Tibial nerve (tissue), 4 donors: ENCODE measurements around the gene PGPEP1.

Experiments
- EP300 ChIP-seq, 2 donors: sonication (generic); formaldehyde crosslinking; IDR thresholded peaks; one replicate each; pipeline ENCODE4 v1.6.1; 2017; ENCODE audit warnings: antibody characterized with exemption in 2 of 2, mild to moderate bottlenecking in 1 of 2
- POLR2A ChIP-seq, 2 donors: fragments of 450-650 bp; IDR thresholded peaks; one replicate each; pipeline ENCODE4 v1.6.1; 2017; ENCODE audit warnings: antibody characterized with exemption in 2 of 2, mild to moderate bottlenecking in 2 of 2, moderate library complexity in 2 of 2
- TF ChIP-seq, protein P1 (sequence below), 5 experiments: fragments of 200-600 bp in 3 of 5; fragments of 450-650 bp in 2 of 5; sonication (generic) in 3 of 5; IDR thresholded peaks; one replicate each; pipeline ENCODE4 v1.5.1; 2016 to 2019; ENCODE audit warnings: antibody characterized with exemption in 5 of 5, mild to moderate bottlenecking in 3 of 5, moderate library complexity in 2 of 5

DNA sequence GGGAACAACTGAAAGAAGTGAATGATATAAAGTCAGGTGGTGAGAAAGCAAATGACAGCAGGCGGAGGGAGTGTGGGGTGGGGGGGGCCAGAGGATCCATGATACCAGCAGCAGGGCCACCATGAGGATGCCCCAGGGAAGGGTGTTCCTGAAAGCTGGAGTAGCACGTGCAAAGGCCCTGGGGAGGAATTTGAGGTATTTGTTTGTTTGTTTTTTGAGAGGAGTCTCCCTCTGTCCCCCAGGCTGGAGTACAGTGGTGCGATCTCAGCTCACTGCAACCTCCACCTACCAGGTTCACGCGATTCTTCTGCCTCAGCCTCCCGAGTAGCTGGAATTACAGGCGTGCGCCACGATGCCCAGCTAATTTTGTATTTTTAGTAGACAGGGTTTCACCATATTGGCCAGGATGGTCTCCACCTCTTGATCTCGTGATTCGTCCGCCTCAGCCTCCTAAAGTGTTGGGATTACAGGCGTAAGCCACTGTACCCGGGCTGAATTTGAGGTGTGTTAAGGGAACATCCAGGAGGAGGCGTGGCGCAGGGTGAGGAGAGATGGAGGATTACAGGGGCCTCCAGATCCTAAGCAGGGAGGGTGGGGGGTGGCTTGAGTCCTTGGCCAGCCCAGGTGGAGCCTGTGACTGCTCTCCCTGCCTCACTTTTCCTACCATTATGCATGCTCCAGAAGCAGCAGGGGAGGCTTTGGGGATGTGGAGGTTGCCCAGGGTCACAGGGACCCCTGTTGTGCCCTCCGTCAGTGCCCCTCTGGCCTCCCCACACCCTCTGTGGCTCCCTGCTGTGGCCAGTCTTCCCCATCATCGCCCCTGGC, 46.5 kb upstream of the PGPEP1 start:
- TF ChIP-seq, protein P1, sequence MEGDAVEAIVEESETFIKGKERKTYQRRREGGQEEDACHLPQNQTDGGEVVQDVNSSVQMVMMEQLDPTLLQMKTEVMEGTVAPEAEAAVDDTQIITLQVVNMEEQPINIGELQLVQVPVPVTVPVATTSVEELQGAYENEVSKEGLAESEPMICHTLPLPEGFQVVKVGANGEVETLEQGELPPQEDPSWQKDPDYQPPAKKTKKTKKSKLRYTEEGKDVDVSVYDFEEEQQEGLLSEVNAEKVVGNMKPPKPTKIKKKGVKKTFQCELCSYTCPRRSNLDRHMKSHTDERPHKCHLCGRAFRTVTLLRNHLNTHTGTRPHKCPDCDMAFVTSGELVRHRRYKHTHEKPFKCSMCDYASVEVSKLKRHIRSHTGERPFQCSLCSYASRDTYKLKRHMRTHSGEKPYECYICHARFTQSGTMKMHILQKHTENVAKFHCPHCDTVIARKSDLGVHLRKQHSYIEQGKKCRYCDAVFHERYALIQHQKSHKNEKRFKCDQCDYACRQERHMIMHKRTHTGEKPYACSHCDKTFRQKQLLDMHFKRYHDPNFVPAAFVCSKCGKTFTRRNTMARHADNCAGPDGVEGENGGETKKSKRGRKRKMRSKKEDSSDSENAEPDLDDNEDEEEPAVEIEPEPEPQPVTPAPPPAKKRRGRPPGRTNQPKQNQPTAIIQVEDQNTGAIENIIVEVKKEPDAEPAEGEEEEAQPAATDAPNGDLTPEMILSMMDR (IDR thresholded peaks at IDR 0.05), result no peak
- TF ChIP-seq EP300 (IDR thresholded peaks at IDR 0.05) (no peak), POLR2A (IDR thresholded peaks at IDR 0.05) (no peak)
